Choroid plexus epithelial cell (primary cell): ENCODE results near the gene RAP1A.
"Not testable (repeated sequence)": the region's sequence is repeated elsewhere in the genome, so short reads cannot be mapped to it uniquely, and the experiment has no call there.

Experiments
- DNase-seq: peaks from one replicate; pipeline ENCODE4 v3.0.0-alpha.2; 2010; ENCODE audit warnings: low read depth
- H3K4me3 ChIP-seq: 2 replicates; pipeline ENCODE4 v1.5.1; 2011; ENCODE audit warnings: low read depth, mild to moderate bottlenecking, control low read depth, low read length, moderate library complexity
- CTCF ChIP-seq: conservative IDR thresholded peaks from 2 replicates; pipeline ENCODE4 v1.5.1; 2011; ENCODE audit warnings: low read depth, mild to moderate bottlenecking, control low read depth, inconsistent platforms, low read length, moderate library complexity

RAP1A gene

GRCh38 chr1:111739194-111739924, 119.8 kb downstream of the RAP1A start, which contains the start of gene INKA2:
TSS of gene INKA2 (minus strand) at chr1:111739395. CDS start at chr1:111739242, 153 bp downstream.
- peak; percentile 83 for DNase-seq
- peak; percentile 4 for TF ChIP-seq CTCF
- peak within 1 kb of the TSS; percentile 65 for H3K4me3 ChIP-seq

DNA sequence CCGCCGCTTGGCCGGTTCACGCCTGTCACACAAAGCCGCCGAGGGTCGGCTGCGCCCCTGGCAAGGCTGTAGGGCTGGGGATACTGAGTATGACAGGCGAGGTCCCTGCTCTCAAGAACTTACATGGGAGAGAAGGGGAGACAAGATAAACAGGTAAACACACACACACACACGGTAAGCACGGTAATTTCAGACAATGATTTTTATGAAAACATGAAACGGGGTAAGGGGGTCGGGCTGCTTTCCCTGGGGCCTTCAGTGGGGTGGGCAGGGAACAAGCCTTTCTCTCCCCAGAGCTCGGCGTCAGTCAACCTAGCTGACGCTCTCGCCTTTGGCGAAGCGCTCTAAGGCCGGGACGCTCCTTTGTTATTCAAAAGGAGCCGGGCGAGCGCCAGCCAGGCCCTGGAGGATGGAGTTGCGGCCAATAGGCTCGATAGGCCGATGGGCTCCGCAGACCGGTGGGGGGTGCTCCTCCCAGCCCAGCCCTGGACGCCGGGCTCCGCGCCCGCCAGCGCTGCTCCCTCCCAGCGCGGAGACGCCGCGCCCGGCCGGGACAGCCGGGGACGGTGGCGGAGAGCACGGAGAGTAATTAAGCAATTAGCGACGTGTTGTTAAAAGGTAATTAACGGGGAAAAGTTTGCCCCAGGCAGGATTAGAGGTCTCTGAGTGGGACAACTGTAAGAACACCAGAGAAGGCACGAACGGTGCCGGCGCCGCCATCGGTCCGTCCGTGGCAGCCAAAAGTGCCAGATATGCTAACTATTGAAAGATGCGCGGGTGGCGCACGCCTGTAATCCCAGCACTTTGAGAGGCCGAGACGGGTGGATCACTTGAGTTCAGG, 120.6 kb downstream of the RAP1A start:
- TF ChIP-seq CTCF = no peak
- peak overlapping the region; percentile 65 for H3K4me3 ChIP-seq
- peak; percentile 74 for DNase-seq

DNA sequence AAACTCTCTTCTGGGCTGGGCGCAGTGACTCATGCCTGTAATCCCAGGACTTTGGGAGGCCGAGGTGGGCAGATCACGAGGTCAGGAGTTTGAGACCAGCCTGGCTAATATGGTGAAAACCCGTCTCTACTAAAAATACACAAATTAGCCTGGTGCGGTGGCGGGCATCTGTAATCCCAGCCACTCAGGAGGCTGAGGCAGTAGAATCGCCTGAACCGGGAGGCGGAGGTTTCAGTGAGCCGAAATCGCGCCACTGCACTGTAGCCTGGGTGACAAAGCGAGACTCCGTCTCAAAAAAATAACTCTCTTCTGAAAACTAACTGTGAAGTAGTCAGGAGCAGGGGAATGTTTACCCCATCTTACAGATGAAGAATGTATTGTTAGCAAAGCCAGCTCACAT, 122.7 kb downstream of the RAP1A start:
- DNase-seq, H3K4me3 ChIP-seq: not testable (repeated sequence)

DNA sequence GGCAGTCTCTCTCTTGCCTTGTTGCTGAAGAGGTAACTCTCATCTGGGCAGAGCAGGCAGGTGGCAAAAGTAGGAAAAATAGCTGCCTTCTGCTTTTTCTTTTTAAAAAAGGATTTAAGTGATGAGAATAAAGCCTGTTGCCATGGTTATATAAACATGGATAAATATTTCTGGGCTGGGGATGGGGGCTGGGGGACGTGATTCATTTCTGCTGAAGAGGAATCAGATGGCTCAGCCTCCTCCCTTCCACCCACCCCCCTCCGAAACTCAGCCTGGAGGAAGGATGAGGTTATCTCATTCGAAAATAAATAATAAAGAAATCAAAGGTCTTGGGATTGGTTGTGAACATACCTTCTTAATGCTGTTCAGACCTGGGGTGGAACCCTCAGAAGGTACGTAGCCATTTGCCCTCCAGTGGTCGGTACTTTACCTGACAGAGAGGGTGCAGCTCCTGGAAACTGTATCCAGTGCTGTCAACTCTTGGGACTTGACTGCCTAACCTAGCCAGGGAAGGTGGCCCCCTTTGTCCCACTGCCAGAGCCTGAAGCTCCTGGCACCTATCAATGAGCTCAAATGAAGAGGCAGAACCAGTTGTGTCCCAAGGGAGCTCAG, 123.5 kb downstream of the RAP1A start:
- DNase-seq = peak; percentile 56
- no peak for TF ChIP-seq CTCF
- H3K4me3 ChIP-seq = no peak overlapping the region

DNA sequence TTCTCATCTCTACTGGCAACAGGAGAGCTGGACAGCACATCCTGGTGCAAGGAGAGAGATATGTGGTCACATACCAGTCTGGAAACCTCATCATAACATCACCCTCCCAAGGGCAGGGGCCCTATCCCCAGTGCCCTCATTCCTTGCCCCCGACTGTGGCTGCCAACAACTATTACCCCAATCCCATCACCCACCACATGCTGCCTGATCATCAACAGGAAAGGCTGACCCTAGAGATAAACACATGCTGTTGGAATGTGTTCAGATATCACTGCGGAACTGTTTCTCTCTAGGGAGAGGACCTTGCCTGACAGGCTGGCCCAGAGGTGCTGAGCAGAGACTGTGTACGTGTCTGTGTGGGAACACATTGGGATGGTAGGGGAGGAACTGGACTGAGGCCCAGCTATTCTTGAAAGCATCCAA, 124.1 kb downstream of the RAP1A start:
- DNase-seq = peak; percentile 69
- no peak for TF ChIP-seq CTCF
- no peak overlapping the region for H3K4me3 ChIP-seq

DNA sequence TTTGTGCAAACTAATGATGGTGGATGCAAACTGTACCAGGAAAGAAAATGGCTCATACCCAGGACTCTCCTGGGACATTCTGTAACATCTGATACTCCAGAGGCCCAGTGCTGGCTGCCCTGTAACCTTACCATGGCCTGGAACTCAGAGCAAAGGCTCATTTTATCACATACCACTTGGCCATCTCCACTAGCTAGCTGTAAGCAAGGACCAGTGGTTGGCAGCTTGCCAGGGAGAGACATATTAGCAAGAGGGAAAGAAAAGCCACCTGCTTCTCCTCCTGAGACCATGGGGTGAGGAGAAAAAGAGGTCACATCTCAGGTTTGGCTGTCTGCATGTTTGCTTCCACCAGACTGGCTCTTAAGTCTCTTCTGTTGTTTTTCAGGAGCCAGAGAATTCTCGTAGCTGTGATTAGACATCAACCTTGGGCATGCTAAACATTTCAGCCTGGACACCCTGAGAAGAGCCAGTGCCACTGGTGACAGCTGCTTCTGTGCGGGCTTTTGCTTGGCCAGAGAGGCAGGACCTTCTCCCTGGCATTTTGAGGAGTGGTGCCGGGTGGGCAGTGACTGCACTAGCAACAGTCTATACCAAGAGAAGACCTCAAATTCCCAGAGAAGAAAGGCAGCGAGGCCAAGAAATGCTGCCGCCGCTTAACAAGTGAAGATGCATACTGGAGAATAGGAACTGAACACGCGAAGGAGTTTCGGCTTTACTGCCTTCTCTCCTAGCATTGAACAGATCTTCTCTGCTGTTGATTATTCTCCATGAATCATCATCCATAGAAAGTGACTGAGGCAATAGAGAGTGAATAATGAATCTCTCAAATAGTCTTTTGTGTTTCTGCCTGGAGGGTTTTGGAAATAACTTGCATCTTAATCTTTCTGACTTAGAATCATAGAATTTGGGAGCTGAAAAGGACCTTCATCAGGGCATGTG, 126.4 kb downstream of the RAP1A start:
- no peak overlapping the region for H3K4me3 ChIP-seq
- no peak for TF ChIP-seq CTCF
- no peak for DNase-seq
